Measurements from ENCODE around the gene MYH15.

DNA sequence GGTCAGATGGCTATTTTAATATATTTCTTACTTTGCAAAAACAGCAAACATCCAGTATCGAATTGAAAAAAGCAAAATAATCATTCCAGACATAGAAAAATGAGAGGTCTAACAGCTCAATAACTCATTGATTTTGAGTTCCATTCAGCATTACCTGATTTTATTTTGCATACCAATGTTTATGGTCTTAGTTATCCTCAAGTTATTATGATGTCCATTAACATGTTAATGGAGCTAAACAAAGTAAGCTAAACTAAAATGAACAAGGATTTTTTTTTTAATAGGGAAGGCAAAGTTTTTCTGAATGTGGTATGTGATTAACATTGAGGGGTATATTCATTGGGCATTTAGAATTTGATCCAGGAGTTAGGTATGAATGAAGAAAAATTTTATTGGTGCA lies 13.1 kb downstream of the MYH15 start:
- TF ChIP-seq, protein P1, sequence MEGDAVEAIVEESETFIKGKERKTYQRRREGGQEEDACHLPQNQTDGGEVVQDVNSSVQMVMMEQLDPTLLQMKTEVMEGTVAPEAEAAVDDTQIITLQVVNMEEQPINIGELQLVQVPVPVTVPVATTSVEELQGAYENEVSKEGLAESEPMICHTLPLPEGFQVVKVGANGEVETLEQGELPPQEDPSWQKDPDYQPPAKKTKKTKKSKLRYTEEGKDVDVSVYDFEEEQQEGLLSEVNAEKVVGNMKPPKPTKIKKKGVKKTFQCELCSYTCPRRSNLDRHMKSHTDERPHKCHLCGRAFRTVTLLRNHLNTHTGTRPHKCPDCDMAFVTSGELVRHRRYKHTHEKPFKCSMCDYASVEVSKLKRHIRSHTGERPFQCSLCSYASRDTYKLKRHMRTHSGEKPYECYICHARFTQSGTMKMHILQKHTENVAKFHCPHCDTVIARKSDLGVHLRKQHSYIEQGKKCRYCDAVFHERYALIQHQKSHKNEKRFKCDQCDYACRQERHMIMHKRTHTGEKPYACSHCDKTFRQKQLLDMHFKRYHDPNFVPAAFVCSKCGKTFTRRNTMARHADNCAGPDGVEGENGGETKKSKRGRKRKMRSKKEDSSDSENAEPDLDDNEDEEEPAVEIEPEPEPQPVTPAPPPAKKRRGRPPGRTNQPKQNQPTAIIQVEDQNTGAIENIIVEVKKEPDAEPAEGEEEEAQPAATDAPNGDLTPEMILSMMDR (IDR thresholded peaks at IDR 0.05; ENCODE audit: control extremely low read depth in 1 of 3, insufficient read depth in 1 of 3, low read depth in 1 of 3, low read length in 3 of 3), result no peak
- TF ChIP-seq SP4 (IDR thresholded peaks at IDR 0.05; ENCODE audit: low read length) (no peak), ATF2 (IDR thresholded peaks at IDR 0.05; ENCODE audit: low read length) (no peak), CTBP2 (IDR thresholded peaks at IDR 0.05; ENCODE audit: borderline replicate concordance, insufficient read depth, insufficient read length, low read length) (no peak), NRF1 (IDR thresholded peaks at IDR 0.05; ENCODE audit: low read depth, low read length) (no peak), RAD21 (IDR thresholded peaks at IDR 0.05 in 1 of 2, conservative IDR thresholded peaks at IDR 0.05 in 1 of 2; ENCODE audit: low read depth in 2 of 2, low read length in 2 of 2) (no peak), POLR2A (IDR thresholded peaks at IDR 0.05; ENCODE audit: control extremely low read depth in 1 of 2, low read depth in 2 of 2, low read length in 2 of 2) (no peak), TEAD4 (IDR thresholded peaks at IDR 0.05; ENCODE audit: low read depth, low read length) (no peak), MAFK (IDR thresholded peaks at IDR 0.05; ENCODE audit: low read depth, low read length) (no peak)
